HG02759 (cell line): ENCODE results near the gene LIMK2.
"Not testable (repeated sequence)": the region's sequence is repeated elsewhere in the genome, so short reads cannot be mapped to it uniquely, and the experiment has no call there.

Source experiments
- ATAC-seq: cut with Tn5 transposase; IDR thresholded peaks from one replicate; pipeline ENCODE4 v1.9.1; 2021; ENCODE audit warnings: mild to moderate bottlenecking, moderate library complexity; ENCODE audit not compliant: unreplicated experiment

The LIMK2 gene

DNA sequence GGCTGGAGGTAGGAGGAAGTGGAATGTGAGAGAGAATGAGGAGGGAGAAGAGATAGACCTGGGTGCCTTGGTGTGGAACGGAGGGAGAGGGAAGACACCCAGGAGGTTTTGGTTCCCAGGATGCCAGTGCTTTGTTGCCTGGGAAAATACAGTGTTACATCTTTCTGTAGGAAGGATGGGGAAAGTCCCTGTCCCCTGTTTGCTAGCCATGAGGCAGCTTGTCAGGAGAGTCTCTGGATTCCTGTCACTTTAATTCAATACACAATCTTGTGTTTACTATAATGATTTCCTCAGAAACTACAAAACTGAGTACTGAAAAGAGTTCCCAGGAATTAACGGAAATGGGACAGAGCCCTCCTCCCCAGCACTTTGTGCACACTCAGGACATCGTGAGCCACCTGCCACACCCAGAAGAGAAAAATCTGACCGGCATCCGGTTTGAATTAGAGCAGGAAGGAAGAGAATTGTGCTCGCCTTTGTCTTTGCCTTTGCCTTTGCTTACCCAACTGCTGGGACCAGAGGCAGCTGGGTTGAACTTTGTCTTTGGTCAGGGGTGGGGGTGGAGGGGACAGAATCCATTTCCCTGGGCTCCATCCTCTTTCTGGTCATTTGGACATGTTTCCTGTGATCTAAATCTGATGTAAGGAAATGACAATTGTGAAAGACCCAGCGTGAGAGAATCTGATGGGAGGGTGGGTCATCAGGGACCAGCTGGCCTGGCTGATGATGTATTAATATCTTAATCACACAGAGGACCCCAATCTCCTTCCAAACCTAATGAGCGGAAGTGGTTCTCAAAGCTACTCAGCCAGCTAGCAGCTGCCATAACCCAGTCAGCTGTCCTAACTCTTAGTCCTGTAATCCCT is 1.3 kb upstream of the LIMK2 start:
- no peak for ATAC-seq

DNA sequence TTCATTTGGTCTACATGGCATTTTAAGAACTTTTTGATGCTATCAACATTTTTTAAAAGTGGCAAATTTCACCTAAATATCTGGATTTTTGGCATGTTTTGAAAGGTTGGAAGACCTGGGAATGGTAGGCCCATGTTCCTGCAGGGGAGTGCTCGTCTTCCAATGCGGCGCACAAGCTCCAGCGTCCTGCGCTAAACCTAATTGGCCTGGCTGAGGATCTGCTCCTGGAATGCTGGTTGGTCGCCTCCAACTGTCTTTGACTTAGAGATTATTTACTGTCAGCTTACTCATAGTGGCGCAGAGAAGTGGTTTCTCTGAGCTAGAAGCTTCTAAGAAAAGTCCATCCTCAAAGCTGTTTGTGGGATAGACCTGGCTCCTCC is 626 bp upstream of the LIMK2 start:
- ATAC-seq, result no peak

DNA sequence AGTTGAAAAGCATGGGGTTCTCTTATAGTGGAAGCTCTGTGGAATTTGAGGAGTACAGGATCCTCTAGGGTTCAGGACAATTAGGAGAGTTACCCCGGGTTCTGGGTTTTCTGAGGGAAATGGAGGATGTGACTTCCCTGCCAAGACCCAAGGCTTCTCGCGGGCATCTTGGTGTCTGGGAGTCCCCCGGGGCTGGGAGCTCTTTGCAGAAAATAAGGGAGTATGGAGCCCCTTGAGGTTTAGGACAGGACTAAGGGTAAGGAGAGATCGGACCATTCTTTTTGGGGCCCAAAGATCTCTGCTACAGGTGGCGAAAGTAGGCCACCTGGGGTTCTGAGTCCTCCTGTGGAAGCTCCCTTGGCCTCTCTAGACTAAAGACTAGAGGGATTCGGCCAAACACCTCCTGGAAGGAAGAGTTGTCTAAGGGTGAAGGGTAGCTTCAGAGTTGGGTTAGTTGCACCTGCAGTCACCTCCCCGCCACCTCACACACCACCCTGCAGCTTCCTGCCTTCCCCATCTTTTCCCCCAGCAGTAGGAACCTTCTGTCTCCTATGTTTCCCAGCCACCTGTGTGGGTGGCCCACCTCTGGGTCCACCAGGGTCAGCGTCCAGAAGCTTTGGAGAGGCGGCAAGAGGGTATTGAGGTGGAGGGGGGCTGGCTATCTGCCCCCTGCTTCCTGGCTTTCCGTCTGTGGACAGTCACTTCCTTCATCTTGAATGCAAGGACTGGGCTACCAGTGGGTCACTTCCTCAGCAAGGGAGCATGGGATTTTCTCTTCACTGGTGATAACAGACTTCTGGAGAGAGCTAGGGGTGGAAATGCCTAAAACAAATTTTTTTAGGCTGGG is 908 bp downstream of the LIMK2 start:
- no peak for ATAC-seq

DNA sequence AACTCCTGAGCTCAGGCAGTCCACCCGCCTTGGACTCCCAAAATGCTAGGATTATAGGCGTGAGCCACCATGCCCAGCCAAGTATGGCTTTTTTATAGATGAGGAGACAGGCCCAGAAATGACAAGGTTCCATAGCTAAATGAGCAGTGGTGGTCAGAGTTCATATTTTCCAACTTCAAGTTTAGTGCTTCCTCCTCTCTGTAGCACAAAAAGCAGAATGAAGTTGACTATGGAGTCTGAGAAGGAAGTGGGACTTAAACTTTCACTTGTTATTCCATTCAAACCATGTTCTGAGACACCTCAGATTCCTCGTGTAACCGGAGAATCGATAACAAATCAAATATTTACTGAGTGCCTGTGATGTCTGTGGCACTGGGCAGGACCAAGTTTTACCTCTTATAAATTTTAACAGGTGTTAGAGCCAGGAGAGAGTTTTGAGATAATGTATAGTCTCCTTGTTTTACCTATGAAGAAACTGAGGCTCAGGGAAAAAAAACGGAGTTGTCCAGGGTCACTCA is 3.0 kb downstream of the LIMK2 start:
- no peak for ATAC-seq

DNA sequence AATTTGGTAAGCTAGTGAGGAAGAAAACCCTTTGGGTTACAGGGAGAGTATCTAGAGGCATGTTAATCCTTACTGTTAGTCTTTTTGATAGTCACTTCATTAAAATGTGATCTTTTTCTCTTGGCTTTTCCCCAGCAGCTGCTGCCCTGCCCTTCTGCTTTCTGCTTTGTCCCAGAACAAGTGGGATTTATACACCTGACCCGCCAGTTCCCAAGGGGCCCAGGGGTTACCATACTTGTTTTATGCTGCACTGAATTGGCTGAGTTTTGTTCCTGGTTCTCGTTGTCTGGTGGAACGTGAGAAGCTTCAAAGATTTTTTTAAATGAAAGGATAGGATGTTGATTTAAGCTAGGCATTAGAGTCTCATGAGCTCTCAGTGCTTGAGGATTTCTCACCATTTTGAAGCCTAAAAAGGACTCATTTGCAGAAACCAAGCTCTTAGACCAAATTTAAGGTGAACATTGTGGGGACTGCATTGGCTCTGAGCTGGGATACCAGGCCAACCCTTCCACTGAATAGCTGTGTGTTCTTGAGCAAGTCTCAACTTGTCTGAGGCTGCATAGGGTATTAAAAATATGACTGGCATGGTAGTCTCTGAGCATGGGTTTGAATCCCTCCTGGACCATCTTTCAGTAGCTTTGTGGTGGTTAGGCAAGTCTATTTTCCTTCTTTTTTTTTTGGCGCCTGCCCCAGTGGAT is 6.6 kb downstream of the LIMK2 start:
- ATAC-seq, result no peak

DNA sequence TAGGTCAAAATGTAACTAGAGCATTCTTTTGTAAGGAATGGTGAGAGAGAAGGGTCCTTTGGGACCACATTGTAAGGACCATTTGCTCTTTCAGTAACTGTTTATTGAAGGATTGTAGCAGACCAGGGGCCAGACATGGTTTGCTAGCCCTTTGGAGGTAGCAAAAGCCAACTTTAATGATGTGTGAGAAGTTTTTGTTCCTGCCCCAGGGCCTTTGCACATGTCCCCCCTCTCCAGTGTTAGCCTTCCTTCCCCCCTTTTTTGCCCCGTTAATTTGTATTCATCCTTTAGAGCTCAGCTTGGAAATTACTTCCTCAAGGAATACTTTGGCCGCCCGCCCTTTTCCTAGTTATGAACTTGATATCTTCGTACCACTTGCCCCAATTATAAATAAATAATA is 9.0 kb downstream of the LIMK2 start:
- no peak for ATAC-seq

DNA sequence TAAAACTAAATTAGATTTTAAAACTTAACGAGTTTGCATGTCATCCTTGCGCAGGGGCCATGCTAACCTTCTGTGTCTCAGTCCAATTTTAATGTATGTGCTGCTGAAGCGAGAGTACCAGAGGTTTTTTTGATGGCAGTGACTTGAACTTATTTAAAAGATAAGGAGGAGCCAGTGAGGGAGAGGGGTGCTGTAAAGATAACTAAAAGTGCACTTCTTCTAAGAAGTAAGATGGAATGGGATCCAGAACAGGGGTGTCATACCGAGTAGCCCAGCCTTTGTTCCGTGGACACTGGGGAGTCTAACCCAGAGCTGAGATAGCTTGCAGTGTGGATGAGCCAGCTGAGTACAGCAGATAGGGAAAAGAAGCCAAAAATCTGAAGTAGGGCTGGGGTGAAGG is 10.6 kb downstream of the LIMK2 start:
- no peak for ATAC-seq

DNA sequence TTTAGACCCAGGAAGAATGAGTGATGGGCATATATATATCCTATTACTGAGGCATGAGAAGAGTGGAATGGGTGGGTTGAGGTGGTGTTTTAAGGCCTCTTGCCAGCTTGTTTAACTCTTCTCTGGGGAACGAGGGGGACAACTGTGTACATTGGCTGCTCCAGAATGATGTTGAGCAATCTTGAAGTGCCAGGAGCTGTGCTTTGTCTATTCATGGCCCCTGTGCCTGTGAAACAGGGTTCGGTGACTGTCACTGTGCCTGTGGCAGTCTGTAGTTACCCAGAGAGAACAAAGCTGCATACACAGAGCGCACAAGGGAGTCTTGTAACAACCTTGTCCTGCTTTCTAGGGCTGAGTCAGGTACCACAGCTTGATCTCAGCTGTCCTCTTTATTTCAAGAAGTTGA is 11.7 kb downstream of the LIMK2 start:
- ATAC-seq, result no peak

DNA sequence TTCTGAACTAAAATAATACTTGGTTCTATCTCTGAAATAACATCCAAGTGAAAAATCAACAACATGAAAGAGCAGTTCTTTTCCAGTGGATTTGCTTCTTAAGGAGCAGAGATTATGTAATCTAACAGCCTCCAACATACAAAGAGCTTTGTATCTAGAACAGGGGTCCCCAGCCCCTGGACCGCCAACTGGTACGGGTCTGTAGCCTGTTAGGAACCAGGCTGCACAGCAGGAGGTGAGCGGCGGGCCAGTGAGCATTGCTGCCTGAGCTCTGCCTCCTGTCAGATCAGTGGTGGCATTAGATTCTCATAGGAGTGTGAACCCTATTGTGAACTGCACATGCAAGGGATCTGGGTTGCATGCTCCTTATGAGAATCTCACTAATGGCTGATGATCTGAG is 12.6 kb downstream of the LIMK2 start:
- not testable (repeated sequence) for ATAC-seq

DNA sequence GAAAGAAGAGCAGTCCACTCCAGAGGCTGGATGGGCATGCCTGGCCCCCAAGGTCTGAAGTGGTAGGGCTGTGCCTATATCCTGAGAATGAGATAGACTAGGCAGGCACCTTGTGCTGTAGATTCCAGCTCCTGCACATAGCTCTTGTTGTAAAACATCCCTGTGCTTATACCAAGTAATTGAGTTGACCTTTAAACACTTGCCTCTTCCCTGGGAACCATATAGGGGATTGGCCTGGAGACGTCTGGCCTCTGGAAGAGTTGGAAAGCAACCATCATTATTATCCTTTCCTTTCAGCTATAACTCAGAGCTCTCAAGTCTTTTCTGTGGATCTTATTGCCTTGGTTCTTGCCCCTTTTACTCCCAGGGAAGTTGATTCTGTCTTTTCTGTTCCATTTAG is 15.1 kb downstream of the LIMK2 start:
- ATAC-seq, result no peak

DNA sequence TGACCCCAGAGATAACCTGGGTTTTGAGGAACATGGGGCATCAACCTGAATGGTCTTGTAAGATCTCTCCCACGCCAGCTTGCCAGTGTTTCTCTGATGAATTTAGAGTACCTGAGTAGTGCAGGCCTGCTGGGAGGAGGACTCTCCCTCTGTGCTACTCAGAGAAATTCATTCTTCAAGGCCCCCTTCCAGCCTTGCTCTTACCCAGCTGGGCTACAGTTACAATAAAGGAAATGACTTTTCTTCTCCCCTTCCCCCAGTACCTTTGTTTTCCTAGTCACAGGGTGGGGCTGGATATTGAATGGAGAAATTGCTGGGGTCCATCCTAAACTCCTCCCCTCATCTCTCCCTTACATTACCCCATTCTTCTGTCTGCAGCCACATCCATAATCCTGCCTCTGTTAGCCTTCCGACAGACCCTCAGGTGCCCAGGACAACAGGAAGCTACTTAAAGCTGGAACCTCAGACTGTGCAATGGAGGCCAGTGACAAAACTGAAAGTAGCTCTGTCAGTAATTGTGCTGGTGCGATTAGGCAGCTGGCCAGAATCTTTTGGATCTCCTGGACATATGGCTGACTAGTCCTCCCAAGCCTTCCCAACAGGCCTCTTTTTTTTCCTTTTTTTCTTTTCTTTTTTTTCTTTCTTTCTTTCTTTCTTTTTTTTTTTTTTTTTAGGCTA is 17.4 kb downstream of the LIMK2 start:
- ATAC-seq, result no peak

DNA sequence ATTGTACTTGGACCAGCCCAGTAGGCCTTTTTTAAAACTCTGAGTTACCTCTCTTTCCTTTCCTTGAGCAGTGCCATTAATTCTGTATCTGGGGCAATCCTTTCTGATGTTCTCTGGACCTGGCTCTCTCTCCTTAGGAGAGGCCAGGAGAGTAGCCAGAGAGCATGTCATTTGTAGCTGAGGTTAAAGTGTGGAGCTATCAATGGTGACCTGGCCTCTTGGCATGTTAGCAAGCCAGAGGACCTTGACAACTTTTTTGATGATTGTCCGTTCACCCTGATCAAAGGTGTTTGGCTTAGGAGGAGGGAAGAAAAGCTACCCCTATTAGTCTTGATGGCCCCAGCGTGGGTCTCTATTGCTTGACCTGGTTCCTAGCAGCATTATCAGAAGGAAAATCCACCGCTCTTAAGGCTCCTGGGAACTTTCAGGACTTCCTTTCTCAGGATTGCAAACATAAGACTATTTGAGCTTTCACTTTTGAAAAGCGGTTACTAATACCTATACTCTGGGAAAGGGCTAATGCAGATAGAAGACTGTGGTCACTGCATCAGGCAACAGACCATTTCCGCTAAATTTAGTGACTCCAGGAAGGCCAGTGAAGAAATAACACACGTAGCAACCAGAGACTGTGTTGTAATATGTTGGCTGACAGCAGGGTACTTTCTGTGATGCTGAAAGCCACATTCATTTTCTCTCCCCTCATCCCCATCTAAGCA is 18.2 kb downstream of the LIMK2 start:
- ATAC-seq, result no peak

DNA sequence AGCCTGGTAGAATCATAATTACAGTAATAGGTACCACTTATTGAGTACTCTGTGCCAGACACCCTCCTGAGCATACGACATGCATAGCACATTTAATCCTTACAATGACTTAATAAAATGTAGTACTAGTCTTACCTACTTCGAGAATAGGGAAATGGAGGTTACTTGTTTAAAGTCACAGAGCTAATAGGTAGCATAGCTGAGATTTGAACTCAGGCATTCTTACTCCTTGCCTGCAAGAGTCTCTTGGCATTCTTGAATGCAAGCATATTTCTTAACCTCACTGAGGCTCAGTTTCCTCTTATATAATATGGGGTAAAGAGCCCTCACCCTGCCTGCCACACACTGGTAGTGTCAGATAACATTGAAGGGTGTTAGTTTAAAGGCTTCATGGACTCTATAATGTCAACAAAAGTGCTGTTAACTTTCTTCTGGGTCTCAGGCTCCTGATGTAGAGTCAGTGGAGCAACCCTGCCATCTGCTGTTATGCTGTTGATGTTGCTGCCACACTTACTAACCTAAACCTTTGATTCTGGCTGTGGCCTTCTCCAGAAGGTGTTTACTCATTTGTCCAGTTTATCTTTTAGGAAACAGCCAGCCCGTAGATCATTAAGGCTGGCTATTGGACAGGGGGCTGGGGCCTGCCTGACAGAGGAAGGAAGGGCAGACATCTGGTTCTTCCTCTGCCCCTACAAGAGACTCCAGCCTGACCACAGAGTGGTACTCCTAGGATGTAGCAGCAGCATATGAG is 18.9 kb downstream of the LIMK2 start:
- peak; percentile 48 for ATAC-seq

DNA sequence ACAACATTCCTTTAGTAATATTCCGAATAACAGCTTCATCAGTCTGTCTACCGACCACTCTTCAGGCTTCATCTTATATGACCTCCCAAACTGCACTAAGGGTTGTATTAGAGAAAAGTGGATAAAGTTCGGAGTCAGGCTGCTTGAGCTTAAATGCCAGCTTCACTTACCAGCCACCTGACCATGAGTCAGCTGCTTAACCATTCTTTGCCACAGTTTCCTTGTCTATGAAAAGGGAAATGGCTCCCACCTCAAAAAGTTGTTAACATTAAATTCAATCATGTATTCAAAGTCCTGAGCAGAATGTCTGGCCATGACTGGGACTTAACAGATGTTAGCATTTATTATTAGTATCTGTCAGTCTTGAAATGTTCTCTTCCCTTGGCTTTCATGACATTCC is 20.9 kb downstream of the LIMK2 start:
- ATAC-seq, result no peak

DNA sequence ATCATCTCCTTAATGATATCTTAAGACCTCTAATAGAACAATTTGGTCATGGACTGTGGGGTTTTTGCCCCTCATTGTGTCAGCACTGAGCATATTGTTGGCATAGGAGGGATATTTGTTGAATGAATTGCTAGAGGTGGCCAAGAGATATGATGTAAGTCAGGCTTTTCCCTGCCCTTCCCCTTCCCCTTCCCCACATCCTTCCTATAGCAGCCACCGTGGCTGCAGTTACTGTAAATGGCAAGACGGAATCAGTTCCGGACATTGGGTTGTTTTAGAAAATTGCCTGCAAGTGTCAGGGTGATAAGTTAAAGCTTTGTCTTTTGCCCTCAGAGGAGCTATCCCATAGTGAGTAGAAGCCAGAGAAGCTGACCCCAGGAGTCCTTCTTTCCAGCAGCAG is 23.0 kb downstream of the LIMK2 start:
- no peak for ATAC-seq

DNA sequence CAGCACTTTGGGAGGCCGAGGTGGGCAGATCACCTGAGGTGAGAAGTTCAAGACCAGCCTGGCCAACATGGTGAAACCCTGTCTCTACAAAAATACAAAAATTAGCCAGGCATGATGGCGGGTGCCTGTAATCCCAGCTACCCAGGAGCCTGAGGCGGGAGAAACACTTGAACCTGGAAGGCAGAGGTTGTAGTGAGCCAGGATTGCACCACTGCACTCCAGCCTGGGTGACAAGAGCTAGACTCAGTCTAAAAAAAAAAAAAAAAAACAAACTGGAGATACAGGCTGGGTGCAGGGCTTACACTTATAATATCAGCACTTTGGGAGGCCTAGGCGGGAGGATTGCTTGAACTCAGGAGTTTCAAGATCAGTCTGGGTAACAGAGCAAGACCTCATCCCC is 23.9 kb downstream of the LIMK2 start:
- not testable (repeated sequence) for ATAC-seq

DNA sequence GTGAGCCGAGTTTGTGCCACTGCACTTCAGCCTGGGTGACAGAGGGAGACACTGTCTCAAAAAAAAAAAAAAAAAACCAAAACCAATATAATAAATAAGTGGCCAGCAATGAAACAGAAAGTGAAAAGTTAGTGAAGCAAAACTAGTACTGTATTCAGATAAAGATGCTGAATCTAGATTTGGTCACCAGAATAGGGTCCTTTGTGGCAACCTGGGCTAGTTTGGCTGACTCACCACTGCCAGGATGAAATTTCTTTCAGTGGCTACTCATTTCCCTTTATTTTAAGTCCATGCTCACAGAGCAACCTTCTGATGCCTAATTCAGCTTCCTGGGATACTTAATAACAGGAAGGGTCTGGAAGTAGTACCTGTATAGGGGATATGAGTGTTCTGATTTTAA is 26.0 kb downstream of the LIMK2 start:
- no peak for ATAC-seq

DNA sequence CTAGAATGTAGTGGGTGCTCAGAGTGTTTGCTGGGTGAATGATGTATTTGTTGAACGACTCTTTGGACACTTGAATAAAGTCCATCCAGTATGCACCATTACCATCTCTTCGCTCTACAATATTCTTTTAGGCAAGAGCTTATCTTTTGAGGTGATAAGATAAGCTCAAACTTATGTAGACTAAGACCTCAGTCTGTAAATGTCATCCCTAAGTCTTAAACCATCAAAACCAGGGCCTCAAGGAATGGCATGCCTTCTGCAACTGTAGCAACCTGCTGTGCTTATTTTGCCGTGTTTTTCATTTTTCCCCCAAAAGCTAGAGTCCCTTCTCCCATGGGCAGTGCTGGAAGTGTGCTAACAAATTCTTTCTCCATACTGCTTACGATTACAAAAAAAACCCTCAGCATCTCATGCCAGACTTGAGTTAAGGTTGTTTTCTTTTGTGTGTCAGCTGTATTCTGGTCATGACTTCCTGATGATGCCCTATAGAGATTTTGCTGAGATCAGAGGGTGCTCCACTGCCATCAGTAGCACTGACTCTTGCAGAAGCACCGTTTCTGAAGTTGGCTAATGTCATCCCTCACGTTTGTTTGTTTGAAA is 27.8 kb downstream of the LIMK2 start:
- no peak for ATAC-seq

DNA sequence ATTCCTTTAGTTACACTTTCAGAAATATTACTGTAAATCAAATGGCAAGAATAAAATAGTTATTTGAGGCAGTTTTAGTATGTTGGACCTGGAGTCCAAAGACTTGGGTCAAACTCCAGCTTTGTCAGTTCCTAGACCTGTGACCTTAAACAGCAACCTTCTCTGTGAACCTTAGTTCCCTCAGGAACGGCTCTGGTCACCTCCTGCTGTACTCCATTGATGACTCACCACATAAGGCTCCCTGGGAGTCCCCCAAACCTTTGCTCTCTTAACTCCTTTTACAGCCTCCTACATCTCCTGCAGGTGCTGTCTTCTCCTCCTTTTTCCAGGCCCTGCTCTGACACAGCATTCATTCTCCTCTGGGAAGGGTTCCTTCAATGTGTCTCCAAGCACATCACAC is 29.1 kb downstream of the LIMK2 start:
- ATAC-seq, result no peak
